HCT116 (cell line): ENCODE data around the gene ACOT12.

Experiments
- ATF3 ChIP-seq: IDR thresholded peaks from 2 replicates; pipeline ENCODE4 v1.6.1; 2012
- CEBPB ChIP-seq: IDR thresholded peaks from 2 replicates; pipeline ENCODE4 v1.6.1; 2012; ENCODE audit warnings: low read depth
- CTCF ChIP-seq, 3 experiments: fragments of 200-600 bp in 1 of 3; sonication (generic) in 1 of 3; IDR thresholded peaks in 2 of 3; conservative IDR thresholded peaks in 1 of 3; 2 replicates each; pipeline ENCODE4 v1.5.1; 2012 to 2017; ENCODE audit warnings: low read depth in 2 of 3, low read length in 2 of 3, antibody characterized with exemption in 1 of 3, borderline replicate concordance in 1 of 3, control low read depth in 1 of 3, mild to moderate bottlenecking in 1 of 3, mixed read lengths in 1 of 3, mixed run types in 1 of 3, moderate library complexity in 1 of 3; ENCODE audit not compliant: insufficient read depth in 1 of 3
- EZH2 ChIP-seq: fragments of 200-600 bp; sonication (generic); IDR thresholded peaks from 2 replicates; pipeline ENCODE4 v1.6.1; 2017; ENCODE audit warnings: antibody characterized with exemption, mixed run types
- EZH2phosphoT487 ChIP-seq: fragments of 200-600 bp; IDR thresholded peaks from 2 replicates; pipeline ENCODE4 v1.6.1; 2018; ENCODE audit warnings: antibody characterized with exemption, borderline replicate concordance
- JUND ChIP-seq: IDR thresholded peaks from 2 replicates; pipeline ENCODE4 v1.6.1; 2012
- POLR2A ChIP-seq: IDR thresholded peaks from 2 replicates; pipeline ENCODE4 v1.7.0; 2011; ENCODE audit warnings: borderline replicate concordance; ENCODE audit not compliant: insufficient read depth, insufficient read length; ENCODE audit errors: extremely low read depth
- POLR2AphosphoS5 ChIP-seq: IDR thresholded peaks from 2 replicates; pipeline ENCODE4 v1.6.1; 2011; ENCODE audit warnings: mild to moderate bottlenecking, low read depth, low read length, moderate library complexity
- RAD21 ChIP-seq: IDR thresholded peaks from 2 replicates; pipeline ENCODE4 v1.6.1; 2012; ENCODE audit warnings: low read depth, mild to moderate bottlenecking
- TCF7L2 ChIP-seq: IDR thresholded peaks from 2 replicates; pipeline ENCODE4 v1.7.0; 2011; ENCODE audit warnings: borderline replicate concordance, inconsistent platforms; ENCODE audit not compliant: insufficient read depth, insufficient read length; ENCODE audit errors: extremely low read depth
- YY1 ChIP-seq: IDR thresholded peaks from 2 replicates; pipeline ENCODE4 v1.6.1; 2011; ENCODE audit warnings: low read length, low read depth, moderate library complexity, mild to moderate bottlenecking; ENCODE audit not compliant: insufficient replicate concordance; ENCODE audit errors: extremely low read depth
- ZFX ChIP-seq: fragments of 450-650 bp; IDR thresholded peaks from 2 replicates; pipeline ENCODE4 v1.6.1; 2017

GRCh38 chr5:81317536-81317935 is 76.4 kb downstream of the ACOT12 start:
- TF ChIP-seq POLR2A (no peak), RAD21 (no peak), CTCF (IDR thresholded peaks at IDR 0.05 in 2 of 3, conservative IDR thresholded peaks at IDR 0.05 in 1 of 3; ENCODE audit: borderline replicate concordance in 1 of 3, insufficient read depth in 1 of 3, low read depth in 2 of 3, low read length in 2 of 3) (no peak), POLR2AphosphoS5 (no peak), EZH2phosphoT487 (no peak), TCF7L2 (no peak), ATF3 (no peak), ZFX (no peak), EZH2 (no peak), CEBPB (no peak), JUND (no peak), YY1 (no peak)
